Measurements from ENCODE around the gene TEX22. TPM values are rescaled to one million over a fixed set of nuclear protein-coding genes. Genes with fewer than 3 reads are reported as not detected.

The TEX22 gene
- total RNA-seq, 1 experiment from 2014 or later: 0.04 TPM

- DNase-seq (ENCODE audit: low spot score): no peak
These were observed 41.6 kb downstream of the TEX22 start for GRCh38 chr14:105439710-105440553.

GRCh38 chr14:105440554-105440900 lies 42.2 kb downstream of the TEX22 start:
- no peak for DNase-seq (ENCODE audit: low spot score)

- DNase-seq (ENCODE audit: low spot score): no peak
These were observed 42.7 kb downstream of the TEX22 start for GRCh38 chr14:105440992-105441391.

GRCh38 chr14:105442125-105442524 lies 43.8 kb downstream of the TEX22 start:
- DNase-seq (ENCODE audit: low spot score): no peak

- DNase-seq (ENCODE audit: low spot score): no peak
These were observed 44.5 kb downstream of the TEX22 start for GRCh38 chr14:105442834-105443233.

GRCh38 chr14:105444859-105445258 lies 46.5 kb downstream of the TEX22 start:
- DNase-seq (ENCODE audit: low spot score): no peak

- no peak for DNase-seq (ENCODE audit: low spot score)
These were observed 47.0 kb downstream of the TEX22 start for GRCh38 chr14:105445290-105445689.

- DNase-seq (ENCODE audit: low spot score): no peak
These were observed 47.8 kb downstream of the TEX22 start for GRCh38 chr14:105445901-105446845.

GRCh38 chr14:105446971-105447370 lies 48.6 kb downstream of the TEX22 start:
- no peak for DNase-seq (ENCODE audit: low spot score)

- no peak for DNase-seq (ENCODE audit: low spot score)
These were observed 49.6 kb downstream of the TEX22 start for GRCh38 chr14:105447651-105448640.

GRCh38 chr14:105448706-105449111 lies 50.4 kb downstream of the TEX22 start:
- no peak for DNase-seq (ENCODE audit: low spot score)

- DNase-seq (ENCODE audit: low spot score): no peak
These were observed 51.2 kb downstream of the TEX22 start for GRCh38 chr14:105449276-105450122.

- no peak for DNase-seq (ENCODE audit: low spot score)
These were observed 51.8 kb downstream of the TEX22 start for GRCh38 chr14:105450123-105450505.

GRCh38 chr14:105450864-105451720 lies 52.8 kb downstream of the TEX22 start:
- no peak for DNase-seq (ENCODE audit: low spot score)

GRCh38 chr14:105452963-105453362 lies 54.6 kb downstream of the TEX22 start:
- DNase-seq (ENCODE audit: low spot score): no peak

GRCh38 chr14:105453847-105454246 lies 55.5 kb downstream of the TEX22 start:
- no peak for DNase-seq (ENCODE audit: low spot score)

GRCh38 chr14:105455086-105455640 lies 56.8 kb downstream of the TEX22 start:
- DNase-seq (ENCODE audit: low spot score): no peak

- no peak for DNase-seq (ENCODE audit: low spot score)
These were observed 57.7 kb downstream of the TEX22 start for GRCh38 chr14:105455766-105456660.

Measured in H4 (cell line).